H9 (cell line): Measurements from ENCODE around the gene AGBL4. TPM values are rescaled to one million over a fixed set of nuclear protein-coding genes. Genes with fewer than 3 reads are reported as not detected.

Experiments
- DNase-seq: peaks from one replicate; pipeline ENCODE4 v3.0.0-alpha.2; 2017
- H2AFZ ChIP-seq: one replicate; pipeline ENCODE4 v1.6.1; 2013; ENCODE audit warnings: mild to moderate bottlenecking, low read length, control low read depth, moderate library complexity
- H2AK5ac ChIP-seq: 2 replicates; pipeline ENCODE4 v1.6.1; 2013; ENCODE audit warnings: low read length, control low read depth, mixed read lengths; ENCODE audit not compliant: insufficient read length
- H2BK120ac ChIP-seq: one replicate; pipeline ENCODE4 v1.6.1; 2013; ENCODE audit warnings: low read depth, mild to moderate bottlenecking, low read length, control low read depth, inconsistent platforms; ENCODE audit not compliant: poor library complexity, severe bottlenecking
- H2BK12ac ChIP-seq: 2 replicates; pipeline ENCODE4 v1.6.1; 2013; ENCODE audit warnings: low read length, control low read depth, mixed read lengths, low read depth; ENCODE audit not compliant: insufficient read length
- H2BK15ac ChIP-seq: 2 replicates; pipeline ENCODE4 v1.6.1; 2013; ENCODE audit warnings: low read depth, low read length, control low read depth
- H2BK20ac ChIP-seq: one replicate; pipeline ENCODE4 v1.6.1; 2013; ENCODE audit warnings: low read depth, mild to moderate bottlenecking, low read length, control low read depth, inconsistent platforms; ENCODE audit not compliant: poor library complexity, severe bottlenecking
- H2BK5ac ChIP-seq: 2 replicates; pipeline ENCODE4 v1.6.1; 2013; ENCODE audit warnings: low read length, control low read depth, mixed read lengths; ENCODE audit not compliant: insufficient read length
- H3K14ac ChIP-seq: 2 replicates; pipeline ENCODE4 v1.6.1; 2013; ENCODE audit warnings: low read length, control low read depth; ENCODE audit not compliant: insufficient read depth
- H3K18ac ChIP-seq: 2 replicates; pipeline ENCODE4 v1.6.1; 2013; ENCODE audit warnings: low read depth, mild to moderate bottlenecking, mixed read lengths, low read length, control low read depth; ENCODE audit not compliant: insufficient read length
- H3K23ac ChIP-seq: 2 replicates; pipeline ENCODE4 v1.6.1; 2013; ENCODE audit warnings: low read length, control low read depth, mixed read lengths, low read depth; ENCODE audit not compliant: insufficient read length
- H3K23me2 ChIP-seq: 2 replicates; pipeline ENCODE4 v1.6.1; 2013; ENCODE audit warnings: low read depth, mild to moderate bottlenecking, mixed read lengths, low read length, control low read depth; ENCODE audit not compliant: insufficient read length, poor library complexity, severe bottlenecking
- H3K27ac ChIP-seq: 2 replicates; pipeline ENCODE4 v1.5.1; 2013; ENCODE audit warnings: low read length, control low read depth, mixed read lengths, low read depth; ENCODE audit not compliant: insufficient read length
- H3K27me3 ChIP-seq: 2 replicates; pipeline ENCODE4 v1.6.1; 2013; ENCODE audit warnings: low read length, control low read depth, inconsistent platforms; ENCODE audit not compliant: insufficient read depth
- H3K4ac ChIP-seq: 2 replicates; pipeline ENCODE4 v1.6.1; 2013; ENCODE audit warnings: low read depth, mild to moderate bottlenecking, control low read depth, inconsistent platforms, low read length, moderate library complexity
- H3K4me1 ChIP-seq: 2 replicates; pipeline ENCODE4 v1.6.1; 2013; ENCODE audit warnings: low read length, control low read depth, inconsistent platforms; ENCODE audit not compliant: insufficient read depth
- H3K4me2 ChIP-seq: 2 replicates; pipeline ENCODE4 v1.6.1; 2013; ENCODE audit warnings: low read length, control low read depth, mixed read lengths; ENCODE audit not compliant: insufficient read length, insufficient read depth
- H3K56ac ChIP-seq: 2 replicates; pipeline ENCODE4 v1.6.1; 2013; ENCODE audit warnings: low read depth, mild to moderate bottlenecking, mixed read lengths, low read length, control low read depth; ENCODE audit not compliant: insufficient read length
- H3K79me1 ChIP-seq: 2 replicates; pipeline ENCODE4 v1.6.1; 2013; ENCODE audit warnings: low read depth, mild to moderate bottlenecking, moderate library complexity, low read length, control low read depth, inconsistent platforms; ENCODE audit not compliant: insufficient read depth, poor library complexity, severe bottlenecking
- H3K79me2 ChIP-seq: 2 replicates; pipeline ENCODE4 v1.6.1; 2013; ENCODE audit warnings: low read length, control low read depth, inconsistent platforms; ENCODE audit not compliant: insufficient read depth
- H3K9ac ChIP-seq: 2 replicates; pipeline ENCODE4 v1.6.1; 2013; ENCODE audit warnings: low read length, control low read depth, mixed read lengths; ENCODE audit not compliant: insufficient read length; ENCODE audit errors: extremely low read depth
- H3K9me3 ChIP-seq: one replicate; pipeline ENCODE4 v1.6.1; 2013; ENCODE audit warnings: low read depth, low read length, inconsistent platforms; ENCODE audit not compliant: control insufficient read depth
- H3T11ph ChIP-seq: one replicate; pipeline ENCODE4 v1.6.1; 2013; ENCODE audit warnings: mild to moderate bottlenecking, low read length, control low read depth, inconsistent platforms
- H4K20me1 ChIP-seq: one replicate; pipeline ENCODE4 v1.6.1; 2013; ENCODE audit not compliant: control insufficient read depth, insufficient read length, insufficient read depth
- H4K5ac ChIP-seq: 2 replicates; pipeline ENCODE4 v1.6.1; 2013; ENCODE audit warnings: low read depth, mild to moderate bottlenecking, mixed read lengths, low read length, control low read depth; ENCODE audit not compliant: insufficient read length
- H4K8ac ChIP-seq: replicated peaks from 2 replicates; pipeline ENCODE4 v1.6.1; 2013; ENCODE audit warnings: low read length, control low read depth, mixed read lengths, low read depth; ENCODE audit not compliant: insufficient read length
- H4K91ac ChIP-seq: 2 replicates; pipeline ENCODE4 v1.6.1; 2013; ENCODE audit warnings: low read depth, mild to moderate bottlenecking, moderate library complexity, mixed read lengths, low read length, control low read depth; ENCODE audit not compliant: insufficient read length
- H3K27ac Mint-ChIP-seq, 3 experiments: 2 replicates in 2 of 3; 3 replicates in 1 of 3; pipeline ENCODE4 v1.8.0; 2020 to 2021; ENCODE audit warnings: mixed read lengths in 3 of 3, mild to moderate bottlenecking in 1 of 3, moderate library complexity in 1 of 3
- H3K27me3 Mint-ChIP-seq: 2 replicates; pipeline ENCODE4 v1.8.0; 2021; ENCODE audit warnings: low read depth, mild to moderate bottlenecking, moderate library complexity, mixed read lengths
- H3K36me3 Mint-ChIP-seq, 3 experiments: 2 replicates in 2 of 3; 3 replicates in 1 of 3; pipeline ENCODE4 v1.8.0; 2020 to 2021; ENCODE audit warnings: low read depth in 3 of 3, mixed read lengths in 3 of 3; ENCODE audit not compliant: insufficient read depth in 1 of 3
- H3K4me1 Mint-ChIP-seq, 2 experiments: 2 replicates each; pipeline ENCODE4 v1.8.0; 2020; ENCODE audit warnings: mixed read lengths in 2 of 2
- H3K4me3 Mint-ChIP-seq, 2 experiments: 2 replicates in 1 of 2; 3 replicates in 1 of 2; pipeline ENCODE4 v1.8.0; 2020 to 2021; ENCODE audit warnings: mild to moderate bottlenecking in 2 of 2, mixed read lengths in 2 of 2, moderate library complexity in 1 of 2
- H3K9me3 Mint-ChIP-seq, 2 experiments: 2 replicates in 1 of 2; 3 replicates in 1 of 2; pipeline ENCODE4 v1.8.0; 2020; ENCODE audit warnings: mild to moderate bottlenecking in 2 of 2, mixed read lengths in 2 of 2, moderate library complexity in 1 of 2
- CTCF ChIP-seq: fragments of 200-600 bp; sonication (generic); conservative IDR thresholded peaks from 3 replicates; pipeline ENCODE4 v1.8.0; 2021; ENCODE audit warnings: antibody characterized with exemption, mild to moderate bottlenecking
- WGBS: extraction: QIAGEN DNeasy Blood & Tissue Kit; methylation state at CpG from one replicate; pipeline ENCODE4 v1.1.7; 2013; ENCODE audit warnings: missing lambda C conversion rate, low lambda C conversion rate, mixed read lengths; ENCODE audit not compliant: insufficient read length; ENCODE audit errors: extremely low coverage; 5-methylcytosine and 5-hydroxymethylcytosine counted together
- total RNA-seq: library from RNA; stranded (reverse); gene quantifications from 2 replicates; pipeline ENCODE4 v1.2.1, GENCODE V29; 2021

Gene AGBL4
- total RNA-seq, 1 experiment from 2014 or later: not detected

DNA sequence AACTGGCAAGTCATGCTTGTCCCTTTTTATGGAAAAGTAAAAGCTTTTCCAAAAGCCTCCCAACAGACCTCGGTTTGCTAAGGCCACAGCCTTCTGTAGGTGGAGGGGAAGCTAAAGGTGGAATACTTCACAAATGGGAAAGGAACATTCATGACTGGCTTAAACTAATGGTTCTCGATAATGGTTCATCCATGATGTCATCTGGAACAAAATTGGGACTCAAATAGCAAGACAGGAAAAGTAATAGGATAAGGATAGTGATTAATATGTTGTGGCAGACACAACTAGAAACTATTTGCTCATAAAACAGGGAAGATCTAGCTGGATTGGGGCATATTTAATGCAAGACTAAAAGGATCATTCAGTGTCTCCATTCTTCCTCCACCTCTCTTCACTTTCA is 1535.0 kb downstream of the AGBL4 start:
- Histone ChIP-seq H2BK15ac (no peak overlapping the region), H4K8ac (no peak overlapping the region), H3K14ac (no peak overlapping the region), H2BK20ac (no peak overlapping the region), H4K91ac (no peak overlapping the region), H4K20me1 (no peaks in the 10 kb centered on the region), H2BK120ac (no peak overlapping the region), H3K9ac (no peak overlapping the region), H3K79me1 (no peaks in the 10 kb centered on the region), H2AFZ (no peak overlapping the region), H3K23me2 (no peaks in the 10 kb centered on the region), H3T11ph (no peak overlapping the region), H3K4me2 (no peak overlapping the region), H2BK12ac (no peak overlapping the region), H2AK5ac (no peak overlapping the region), H3K27ac (no peak overlapping the region), H3K18ac (no peak overlapping the region), H3K9me3 (no peaks in the 10 kb centered on the region), H3K23ac (no peak overlapping the region), H2BK5ac (no peak overlapping the region), H3K4ac (no peak overlapping the region), H3K27me3 (no peaks in the 10 kb centered on the region), H4K5ac (no peak overlapping the region), H3K56ac (no peak overlapping the region), H3K4me1 (no peaks in the 10 kb centered on the region), H3K79me2 (no peaks in the 10 kb centered on the region)
- Mint-ChIP-seq H3K4me3 (no peak overlapping the region), H3K27me3 (peaks cover 1% of the 10 kb centered on the region), H3K36me3 (no peaks in the 10 kb centered on the region), H3K4me1 (peaks cover under 1 to 2% of the 10 kb centered on the region in 2 experiments; a peak in 3 of 4 replicates), H3K27ac (no peak overlapping the region), H3K9me3 (no peaks in the 10 kb centered on the region)
- no peak for TF ChIP-seq CTCF
- no peak for DNase-seq
- WGBS: no CpG with 5 or more reads among the region's 2 CpGs

Other genes with a start within 250 kb of the AGBL4 start
- gene ELAVL4, start 85.0 kb upstream of the AGBL4 start, total RNA-seq: not detected in 2 replicates